WTC11 (cell line): ENCODE data around the gene C1orf56. TPM values are rescaled to one million over a fixed set of nuclear protein-coding genes. Genes with fewer than 3 reads are reported as not detected.

Experiments used
- ATAC-seq: fragments of 200-7000 bp; cut with Tn5 transposase; 2 replicates; pipeline ENCODE4 v1.10.0; 2021; ENCODE audit warnings: mild to moderate bottlenecking, moderate library complexity
- CTCF ChIA-PET: fragments of 300-600 bp; sonication (Branson Sonifier 250); formaldehyde crosslinking; loops from one replicate; lab custom pipeline; 2021; ENCODE audit warnings: antibody characterized with exemption; lab: Charles Lee
- POLR2A ChIA-PET: fragments of 350-600 bp; sonication (Branson Sonifier 250); formaldehyde crosslinking; loops from one replicate; lab custom pipeline; 2021; ENCODE audit warnings: antibody characterized with exemption; lab: Charles Lee
- DNase-seq: peaks from one replicate; pipeline ENCODE4 v3.0.0; 2021; ENCODE audit warnings: low spot score
- H3K27ac Mint-ChIP-seq: 2 replicates; pipeline ENCODE4 v1.8.0; 2021; ENCODE audit warnings: mixed read lengths
- H3K27me3 Mint-ChIP-seq: 2 replicates; pipeline ENCODE4 v1.8.0; 2021; ENCODE audit warnings: low read depth, mild to moderate bottlenecking, moderate library complexity, mixed read lengths
- H3K36me3 Mint-ChIP-seq: 2 replicates; pipeline ENCODE4 v1.8.0; 2021; ENCODE audit warnings: mixed read lengths
- H3K4me1 Mint-ChIP-seq: 2 replicates; pipeline ENCODE4 v1.8.0; 2022; ENCODE audit warnings: mixed read lengths
- H3K4me3 Mint-ChIP-seq: 2 replicates; pipeline ENCODE4 v1.8.0; 2021; ENCODE audit warnings: mild to moderate bottlenecking, moderate library complexity, mixed read lengths
- H3K9me3 Mint-ChIP-seq: 2 replicates; pipeline ENCODE4 v1.8.0; 2021; ENCODE audit warnings: mixed read lengths
- AFF4 ChIP-seq: sonication (generic); formaldehyde crosslinking; IDR thresholded peaks from 2 replicates; pipeline ENCODE4 v1.8.1; 2023; ENCODE audit warnings: mild to moderate bottlenecking, missing genetic modification reagents, borderline replicate concordance
- ATF3 ChIP-seq: sonication (generic); formaldehyde crosslinking; conservative IDR thresholded peaks from 2 replicates; pipeline ENCODE4 v1.8.1; 2022; ENCODE audit warnings: mild to moderate bottlenecking, missing genetic modification reagents
- CBFB ChIP-seq: sonication (generic); formaldehyde crosslinking; IDR thresholded peaks from 2 replicates; pipeline ENCODE4 v1.8.1; 2022; ENCODE audit warnings: mild to moderate bottlenecking, low read depth, missing genetic modification reagents
- CREB1 ChIP-seq: sonication (generic); formaldehyde crosslinking; IDR thresholded peaks from 2 replicates; pipeline ENCODE4 v1.8.0; 2023; ENCODE audit warnings: mild to moderate bottlenecking, missing genetic modification reagents
- CREM ChIP-seq: sonication (generic); formaldehyde crosslinking; IDR thresholded peaks from 2 replicates; pipeline ENCODE4 v1.8.1; 2022; ENCODE audit warnings: mild to moderate bottlenecking, missing genetic modification reagents, moderate library complexity
- ESRRA ChIP-seq: sonication (generic); formaldehyde crosslinking; IDR thresholded peaks from 2 replicates; pipeline ENCODE4 v1.8.1; 2022; ENCODE audit warnings: mild to moderate bottlenecking, missing genetic modification reagents, borderline replicate concordance
- JUN ChIP-seq: sonication (generic); formaldehyde crosslinking; IDR thresholded peaks from 2 replicates; pipeline ENCODE4 v1.8.0; 2023; ENCODE audit warnings: mild to moderate bottlenecking, missing genetic modification reagents
- NFYB ChIP-seq: sonication (generic); formaldehyde crosslinking; conservative IDR thresholded peaks from 2 replicates; pipeline ENCODE4 v1.8.0; 2022; ENCODE audit warnings: low read depth, missing genetic modification reagents
- NR3C1 ChIP-seq: sonication (generic); formaldehyde crosslinking; conservative IDR thresholded peaks from 2 replicates; pipeline ENCODE4 v1.8.1; 2023; ENCODE audit warnings: low read depth, mild to moderate bottlenecking, missing genetic modification reagents
- RELA ChIP-seq: sonication (generic); formaldehyde crosslinking; IDR thresholded peaks from 2 replicates; pipeline ENCODE4 v1.8.1; 2022; ENCODE audit warnings: missing genetic modification reagents, mild to moderate bottlenecking, borderline replicate concordance
- SMAD3 ChIP-seq: sonication (generic); formaldehyde crosslinking; IDR thresholded peaks from 2 replicates; pipeline ENCODE4 v1.8.0; 2022; ENCODE audit warnings: missing genetic modification reagents, mild to moderate bottlenecking, borderline replicate concordance
- SMAD4 ChIP-seq: sonication (generic); formaldehyde crosslinking; IDR thresholded peaks from 2 replicates; pipeline ENCODE4 v1.8.0; 2022; ENCODE audit warnings: mild to moderate bottlenecking, missing genetic modification reagents
- SP1 ChIP-seq: sonication (generic); formaldehyde crosslinking; conservative IDR thresholded peaks from 2 replicates; pipeline ENCODE4 v1.8.1; 2022; ENCODE audit warnings: missing genetic modification reagents
- TCF7 ChIP-seq: sonication (generic); formaldehyde crosslinking; IDR thresholded peaks from 2 replicates; pipeline ENCODE4 v1.8.0; 2022; ENCODE audit warnings: mild to moderate bottlenecking, low read depth, missing genetic modification reagents, moderate library complexity
- TP53 ChIP-seq: sonication (generic); formaldehyde crosslinking; IDR thresholded peaks from 2 replicates; pipeline ENCODE4 v1.8.1; 2023; ENCODE audit warnings: mild to moderate bottlenecking, missing genetic modification reagents
- ZMAT4 ChIP-seq: fragments of 250-450 bp; sonication (Bioruptor Pico); IDR thresholded peaks from 2 replicates; pipeline ENCODE4 v1.9.0; 2021; ENCODE audit warnings: mild to moderate bottlenecking
- ZNF219 ChIP-seq: sonication (generic); formaldehyde crosslinking; IDR thresholded peaks from 2 replicates; pipeline ENCODE4 v1.8.0; 2023; ENCODE audit warnings: missing genetic modification reagents, mild to moderate bottlenecking, borderline replicate concordance
- ZNF317 ChIP-seq: sonication (generic); formaldehyde crosslinking; IDR thresholded peaks from 2 replicates; pipeline ENCODE4 v1.8.1; 2023; ENCODE audit warnings: low read depth, mild to moderate bottlenecking, moderate library complexity, missing genetic modification reagents, borderline replicate concordance
- total RNA-seq: library from RNA; stranded (reverse); gene quantifications from 3 replicates; pipeline ENCODE4 v1.2.3, GENCODE V29; 2021
- TF ChIP-seq, protein P1 (sequence below): sonication (generic); formaldehyde crosslinking; IDR thresholded peaks from 2 replicates; pipeline ENCODE4 v1.8.0; 2022; ENCODE audit warnings: mild to moderate bottlenecking, missing genetic modification reagents
- TF ChIP-seq, protein P2 (sequence below): sonication (generic); formaldehyde crosslinking; IDR thresholded peaks from 2 replicates; pipeline ENCODE4 v1.8.1; 2022; ENCODE audit warnings: missing genetic modification reagents, borderline replicate concordance
- TF ChIP-seq, protein P3 (sequence below): sonication (generic); formaldehyde crosslinking; IDR thresholded peaks from 2 replicates; pipeline ENCODE4 v1.8.1; 2022; ENCODE audit warnings: mild to moderate bottlenecking, missing genetic modification reagents, moderate library complexity, borderline replicate concordance
- TF ChIP-seq, protein P4 (sequence below): fragments of 250-450 bp; sonication (Bioruptor Pico); IDR thresholded peaks from 2 replicates; pipeline ENCODE4 v1.9.0; 2021; ENCODE audit warnings: mild to moderate bottlenecking

C1orf56 gene
- total RNA-seq, 1 experiment from 2014 or later = 2.9 TPM

GRCh38 chr1:151067185-151067584 is 19.6 kb downstream of the C1orf56 start (continued):
- no peak for TF ChIP-seq AFF4 (CRISPR knock-in tag)
- TF ChIP-seq, protein P1, sequence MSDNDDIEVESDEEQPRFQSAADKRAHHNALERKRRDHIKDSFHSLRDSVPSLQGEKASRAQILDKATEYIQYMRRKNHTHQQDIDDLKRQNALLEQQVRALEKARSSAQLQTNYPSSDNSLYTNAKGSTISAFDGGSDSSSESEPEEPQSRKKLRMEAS = no peak

DNA sequence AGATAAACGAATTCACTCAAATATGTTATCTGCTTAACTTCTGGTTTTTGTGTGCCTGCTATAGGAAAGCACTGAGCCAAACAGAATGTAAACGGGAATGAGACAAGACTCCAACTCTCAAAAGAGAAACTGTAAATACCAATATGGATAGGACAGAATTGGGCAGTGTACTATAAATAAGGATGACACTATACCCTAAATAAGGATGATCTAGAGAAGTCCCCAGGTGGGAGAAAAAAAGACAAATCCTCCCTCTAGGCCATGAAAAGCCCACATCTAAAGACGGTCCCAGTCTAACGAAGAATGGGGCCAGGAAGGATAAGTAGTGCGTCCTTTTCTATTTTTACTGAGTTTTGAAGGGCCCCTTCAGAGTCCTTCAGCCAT is 21.5 kb downstream of the C1orf56 start:
- Mint-ChIP-seq H3K27ac (peak overlapping the region; percentile 93), H3K9me3 (no peaks in the 10 kb centered on the region), H3K27me3 (no peaks in the 10 kb centered on the region), H3K4me1 (peaks cover 17% of the 10 kb centered on the region), H3K36me3 (peaks cover 14% of the 10 kb centered on the region), H3K4me3 (peak overlapping the region; percentile 94)
- CTCF ChIA-PET = interaction anchor here (0.8 to 1.1 kb wide), 2 partner anchors 8 to 45 kb away, joined by 3 to 9 read pairs; partner anchors contain the start of gene MLLT11
- DNase-seq = no peak
- no peak for ATAC-seq
- TF ChIP-seq TCF7 (CRISPR knock-in tag) = no peak
- TF ChIP-seq ZNF317 (CRISPR knock-in tag) = no peak
- TF ChIP-seq CREB1 = no peak
- TF ChIP-seq ESRRA = no peak
- no peak for TF ChIP-seq SP1
- no peak for TF ChIP-seq ZMAT4
- no peak for TF ChIP-seq SMAD4
- TF ChIP-seq, protein P2, sequence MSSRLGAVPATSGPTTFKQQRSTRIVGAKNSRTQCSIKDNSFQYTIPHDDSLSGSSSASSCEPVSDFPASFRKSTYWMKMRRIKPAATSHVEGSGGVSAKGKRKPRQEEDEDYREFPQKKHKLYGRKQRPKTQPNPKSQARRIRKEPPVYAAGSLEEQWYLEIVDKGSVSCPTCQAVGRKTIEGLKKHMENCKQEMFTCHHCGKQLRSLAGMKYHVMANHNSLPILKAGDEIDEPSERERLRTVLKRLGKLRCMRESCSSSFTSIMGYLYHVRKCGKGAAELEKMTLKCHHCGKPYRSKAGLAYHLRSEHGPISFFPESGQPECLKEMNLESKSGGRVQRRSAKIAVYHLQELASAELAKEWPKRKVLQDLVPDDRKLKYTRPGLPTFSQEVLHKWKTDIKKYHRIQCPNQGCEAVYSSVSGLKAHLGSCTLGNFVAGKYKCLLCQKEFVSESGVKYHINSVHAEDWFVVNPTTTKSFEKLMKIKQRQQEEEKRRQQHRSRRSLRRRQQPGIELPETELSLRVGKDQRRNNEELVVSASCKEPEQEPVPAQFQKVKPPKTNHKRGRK (CRISPR knock-in tag) = no peak
- no peak for TF ChIP-seq SMAD3 (CRISPR knock-in tag)
- TF ChIP-seq CREM (CRISPR knock-in tag) = no peak
- no peak for TF ChIP-seq NR3C1 (CRISPR knock-in tag)
- TF ChIP-seq, protein P3, sequence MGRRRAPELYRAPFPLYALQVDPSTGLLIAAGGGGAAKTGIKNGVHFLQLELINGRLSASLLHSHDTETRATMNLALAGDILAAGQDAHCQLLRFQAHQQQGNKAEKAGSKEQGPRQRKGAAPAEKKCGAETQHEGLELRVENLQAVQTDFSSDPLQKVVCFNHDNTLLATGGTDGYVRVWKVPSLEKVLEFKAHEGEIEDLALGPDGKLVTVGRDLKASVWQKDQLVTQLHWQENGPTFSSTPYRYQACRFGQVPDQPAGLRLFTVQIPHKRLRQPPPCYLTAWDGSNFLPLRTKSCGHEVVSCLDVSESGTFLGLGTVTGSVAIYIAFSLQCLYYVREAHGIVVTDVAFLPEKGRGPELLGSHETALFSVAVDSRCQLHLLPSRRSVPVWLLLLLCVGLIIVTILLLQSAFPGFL (CRISPR knock-in tag) = no peak
- no peak for TF ChIP-seq NFYB
- TF ChIP-seq RELA = no peak
- TF ChIP-seq TP53 (CRISPR knock-in tag) = no peak
- TF ChIP-seq, protein P4, sequence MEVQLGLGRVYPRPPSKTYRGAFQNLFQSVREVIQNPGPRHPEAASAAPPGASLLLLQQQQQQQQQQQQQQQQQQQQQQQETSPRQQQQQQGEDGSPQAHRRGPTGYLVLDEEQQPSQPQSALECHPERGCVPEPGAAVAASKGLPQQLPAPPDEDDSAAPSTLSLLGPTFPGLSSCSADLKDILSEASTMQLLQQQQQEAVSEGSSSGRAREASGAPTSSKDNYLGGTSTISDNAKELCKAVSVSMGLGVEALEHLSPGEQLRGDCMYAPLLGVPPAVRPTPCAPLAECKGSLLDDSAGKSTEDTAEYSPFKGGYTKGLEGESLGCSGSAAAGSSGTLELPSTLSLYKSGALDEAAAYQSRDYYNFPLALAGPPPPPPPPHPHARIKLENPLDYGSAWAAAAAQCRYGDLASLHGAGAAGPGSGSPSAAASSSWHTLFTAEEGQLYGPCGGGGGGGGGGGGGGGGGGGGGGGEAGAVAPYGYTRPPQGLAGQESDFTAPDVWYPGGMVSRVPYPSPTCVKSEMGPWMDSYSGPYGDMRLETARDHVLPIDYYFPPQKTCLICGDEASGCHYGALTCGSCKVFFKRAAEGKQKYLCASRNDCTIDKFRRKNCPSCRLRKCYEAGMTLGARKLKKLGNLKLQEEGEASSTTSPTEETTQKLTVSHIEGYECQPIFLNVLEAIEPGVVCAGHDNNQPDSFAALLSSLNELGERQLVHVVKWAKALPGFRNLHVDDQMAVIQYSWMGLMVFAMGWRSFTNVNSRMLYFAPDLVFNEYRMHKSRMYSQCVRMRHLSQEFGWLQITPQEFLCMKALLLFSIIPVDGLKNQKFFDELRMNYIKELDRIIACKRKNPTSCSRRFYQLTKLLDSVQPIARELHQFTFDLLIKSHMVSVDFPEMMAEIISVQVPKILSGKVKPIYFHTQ (CRISPR knock-in tag) = no peak
- no peak for TF ChIP-seq JUN (CRISPR knock-in tag)
- no peak for TF ChIP-seq ZNF219 (CRISPR knock-in tag)
- TF ChIP-seq CBFB = no peak
- no peak for TF ChIP-seq ATF3 (CRISPR knock-in tag)
- POLR2A ChIA-PET = no interaction called here
